RWPE2 (cell line): ENCODE data around the gene ANAPC15.

Source experiments
- ATAC-seq: fragments of 200-7000 bp; cut with Tn5 transposase; 3 replicates; pipeline ENCODE4 v1.9.1; 2021; ENCODE audit warnings: low read depth
- DNase-seq: peaks from one replicate; pipeline ENCODE4 v3.0.0-alpha.2; 2020; ENCODE audit warnings: low spot score
- H3K27ac ChIP-seq: fragments of 450-650 bp; 2 replicates; pipeline ENCODE4 v1.5.1; 2017; ENCODE audit warnings: mild to moderate bottlenecking; ENCODE audit not compliant: poor library complexity, severe bottlenecking
- H3K27me3 ChIP-seq: fragments of 250-450 bp; sonication (Bioruptor Pico); 2 replicates; pipeline ENCODE4 v1.5.1; 2021; ENCODE audit warnings: mild to moderate bottlenecking, moderate library complexity; ENCODE audit not compliant: insufficient read depth, poor library complexity, severe bottlenecking
- H3K36me3 ChIP-seq: fragments of 250-450 bp; sonication (Bioruptor Pico); 2 replicates; pipeline ENCODE4 v1.5.1; 2020; ENCODE audit warnings: low read depth, mild to moderate bottlenecking, moderate library complexity
- H3K4me1 ChIP-seq: fragments of 250-450 bp; sonication (Bioruptor Pico); 2 replicates; pipeline ENCODE4 v1.5.1; 2021; ENCODE audit warnings: mild to moderate bottlenecking, moderate library complexity; ENCODE audit not compliant: insufficient read depth, poor library complexity, severe bottlenecking
- H3K4me3 ChIP-seq: fragments of 250-450 bp; sonication (Bioruptor Pico); 2 replicates; pipeline ENCODE4 v1.5.1; 2021; ENCODE audit warnings: mild to moderate bottlenecking, moderate library complexity; ENCODE audit not compliant: severe bottlenecking
- H3K9me3 ChIP-seq: fragments of 250-450 bp; sonication (Bioruptor Pico); 2 replicates; pipeline ENCODE4 v1.5.1; 2021; ENCODE audit warnings: mild to moderate bottlenecking, moderate library complexity; ENCODE audit not compliant: severe bottlenecking
- TF ChIP-seq, protein P1 (sequence below): fragments of 450-650 bp; IDR thresholded peaks from one replicate; pipeline ENCODE4 v1.5.1; 2017; ENCODE audit warnings: mild to moderate bottlenecking, moderate library complexity; ENCODE audit not compliant: poor library complexity, severe bottlenecking

The ANAPC15 gene

DNA sequence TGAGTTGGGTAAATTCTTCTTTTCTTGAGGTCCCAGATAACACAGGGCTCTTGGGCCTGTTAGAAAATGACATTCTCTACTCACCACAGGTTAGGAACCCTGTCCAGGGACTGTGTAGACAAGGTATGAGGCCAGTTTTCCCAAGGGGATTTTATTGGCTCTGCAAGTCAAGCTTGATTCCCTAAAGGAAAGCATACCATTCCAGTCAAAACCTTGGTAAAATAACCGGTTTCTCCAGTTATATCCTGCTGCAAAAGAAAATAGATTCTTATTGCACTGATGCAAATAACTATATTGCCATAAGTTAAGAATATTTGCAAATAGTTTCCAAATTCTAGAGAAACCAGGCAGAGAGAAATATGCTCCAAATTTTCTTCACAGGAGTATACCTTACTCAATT is 13.5 kb upstream of the ANAPC15 start:
- Histone ChIP-seq H3K27me3 (no peaks in the 10 kb centered on the region), H3K4me3 (no peak overlapping the region), H3K27ac (no peak overlapping the region), H3K9me3 (no peaks in the 10 kb centered on the region), H3K4me1 (no peaks in the 10 kb centered on the region), H3K36me3 (no peaks in the 10 kb centered on the region; the same call in 1 of the 2 replicates)
- DNase-seq (no peak), ATAC-seq (no peak)
- TF ChIP-seq, protein P1, sequence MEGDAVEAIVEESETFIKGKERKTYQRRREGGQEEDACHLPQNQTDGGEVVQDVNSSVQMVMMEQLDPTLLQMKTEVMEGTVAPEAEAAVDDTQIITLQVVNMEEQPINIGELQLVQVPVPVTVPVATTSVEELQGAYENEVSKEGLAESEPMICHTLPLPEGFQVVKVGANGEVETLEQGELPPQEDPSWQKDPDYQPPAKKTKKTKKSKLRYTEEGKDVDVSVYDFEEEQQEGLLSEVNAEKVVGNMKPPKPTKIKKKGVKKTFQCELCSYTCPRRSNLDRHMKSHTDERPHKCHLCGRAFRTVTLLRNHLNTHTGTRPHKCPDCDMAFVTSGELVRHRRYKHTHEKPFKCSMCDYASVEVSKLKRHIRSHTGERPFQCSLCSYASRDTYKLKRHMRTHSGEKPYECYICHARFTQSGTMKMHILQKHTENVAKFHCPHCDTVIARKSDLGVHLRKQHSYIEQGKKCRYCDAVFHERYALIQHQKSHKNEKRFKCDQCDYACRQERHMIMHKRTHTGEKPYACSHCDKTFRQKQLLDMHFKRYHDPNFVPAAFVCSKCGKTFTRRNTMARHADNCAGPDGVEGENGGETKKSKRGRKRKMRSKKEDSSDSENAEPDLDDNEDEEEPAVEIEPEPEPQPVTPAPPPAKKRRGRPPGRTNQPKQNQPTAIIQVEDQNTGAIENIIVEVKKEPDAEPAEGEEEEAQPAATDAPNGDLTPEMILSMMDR = no peak

DNA sequence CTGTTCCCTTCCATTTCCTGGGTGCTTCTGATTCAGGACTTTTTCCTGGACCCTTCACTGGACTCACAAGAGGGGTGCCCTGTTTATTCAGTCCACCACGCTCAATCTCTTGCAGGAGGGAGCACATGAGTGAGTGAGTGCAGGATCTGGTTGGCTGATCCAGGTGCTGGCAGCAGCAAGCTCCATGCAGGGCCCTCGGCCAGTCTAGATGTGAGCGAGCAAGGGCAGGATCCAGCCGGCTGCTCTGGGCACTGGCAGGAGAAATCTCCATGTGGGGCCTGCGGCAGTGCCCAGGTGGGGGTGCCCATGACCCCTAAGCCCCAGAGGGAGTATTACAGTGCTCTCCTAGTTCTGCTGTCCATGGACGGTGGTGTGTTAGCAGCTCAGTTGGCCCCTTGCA is 11.6 kb upstream of the ANAPC15 start:
- Histone ChIP-seq H3K27me3 (no peaks in the 10 kb centered on the region), H3K36me3 (no peaks in the 10 kb centered on the region; the same call in 1 of the 2 replicates), H3K9me3 (no peaks in the 10 kb centered on the region), H3K4me1 (no peaks in the 10 kb centered on the region), H3K4me3 (no peak overlapping the region), H3K27ac (no peak overlapping the region)
- no peak for DNase-seq
- TF ChIP-seq, protein P1 = no peak
- no peak for ATAC-seq

DNA sequence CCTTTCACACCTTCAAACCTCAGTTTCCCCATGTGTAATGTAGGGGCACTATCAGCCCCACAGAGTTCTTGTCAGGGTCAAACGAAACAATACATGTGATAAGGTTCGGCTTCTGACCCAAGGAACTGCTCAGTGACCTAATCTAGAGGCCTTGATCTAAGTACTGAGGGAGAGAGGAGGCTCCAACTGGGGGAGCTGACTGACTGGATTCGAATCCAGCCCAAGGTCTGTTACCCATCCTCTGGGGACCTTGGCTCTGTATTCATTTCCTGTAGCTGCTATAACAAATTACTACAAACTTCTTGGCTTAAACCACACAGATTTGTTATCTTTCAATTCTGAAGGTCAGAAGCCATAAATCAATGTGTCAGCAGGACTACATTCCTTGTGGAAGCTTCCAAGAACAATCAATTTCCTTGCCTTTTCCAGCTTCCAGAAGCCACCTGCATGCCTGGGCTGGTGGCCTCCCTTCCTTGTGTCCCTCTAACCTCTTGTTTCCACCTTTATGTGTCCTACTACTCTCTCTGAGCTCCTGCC is 10.7 kb upstream of the ANAPC15 start:
- H3K4me1 ChIP-seq = no peaks in the 10 kb centered on the region
- no peaks in the 10 kb centered on the region; the same call in 1 of the 2 replicates for H3K36me3 ChIP-seq
- no peaks in the 10 kb centered on the region for H3K9me3 ChIP-seq
- H3K27ac ChIP-seq = no peak overlapping the region
- H3K4me3 ChIP-seq = no peak overlapping the region
- ATAC-seq (no peak), DNase-seq (no peak)
- TF ChIP-seq, protein P1 = no peak
- H3K27me3 ChIP-seq = no peaks in the 10 kb centered on the region

DNA sequence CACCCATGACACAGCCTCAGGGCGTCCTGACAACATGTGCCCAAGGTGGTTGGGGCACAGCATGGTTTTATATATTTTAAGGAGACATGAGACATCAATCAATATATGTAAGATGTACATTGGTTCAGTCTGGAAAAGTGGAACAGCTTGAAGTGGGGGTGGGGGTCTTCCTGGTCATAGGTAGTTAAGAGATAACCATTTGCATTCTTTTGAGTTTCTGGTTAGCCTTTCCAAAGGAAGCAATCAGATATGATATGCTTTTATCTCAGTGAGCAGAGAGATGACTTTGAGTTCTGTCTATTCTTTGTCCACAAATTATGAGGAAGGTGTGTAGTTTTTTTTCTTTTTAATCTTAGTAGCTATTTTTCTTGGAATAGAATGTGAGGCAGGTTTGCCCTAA is 10.1 kb upstream of the ANAPC15 start:
- Histone ChIP-seq H3K4me3 (no peak overlapping the region), H3K9me3 (no peaks in the 10 kb centered on the region), H3K27me3 (no peaks in the 10 kb centered on the region), H3K36me3 (no peaks in the 10 kb centered on the region; the same call in 1 of the 2 replicates), H3K4me1 (no peaks in the 10 kb centered on the region), H3K27ac (no peak overlapping the region)
- TF ChIP-seq, protein P1 = no peak
- ATAC-seq = no peak
- no peak for DNase-seq

DNA sequence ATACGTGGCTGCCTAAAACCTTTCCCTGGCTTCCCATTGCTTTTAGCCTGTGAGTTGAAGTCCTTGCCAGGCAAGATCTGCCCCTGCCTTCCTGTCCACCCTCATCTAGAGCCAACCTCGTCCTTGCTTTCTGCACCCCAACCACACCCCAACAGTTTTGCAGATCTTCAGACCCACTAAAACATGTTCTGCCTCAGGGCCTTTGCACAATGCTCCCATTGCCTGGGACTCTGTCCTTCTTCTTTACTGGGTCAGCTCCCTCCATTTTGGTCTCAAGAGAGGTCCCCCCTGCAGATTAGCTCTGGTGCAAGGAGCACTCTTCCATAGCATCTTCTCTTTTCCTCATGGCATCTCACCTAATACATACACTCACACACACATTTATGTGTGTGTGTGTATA is 8.4 kb upstream of the ANAPC15 start:
- no peaks in the 10 kb centered on the region for H3K4me1 ChIP-seq
- H3K4me3 ChIP-seq = no peak overlapping the region
- no peak overlapping the region for H3K27ac ChIP-seq
- no peaks in the 10 kb centered on the region for H3K27me3 ChIP-seq
- DNase-seq = no peak
- no peaks in the 10 kb centered on the region; the same call in 1 of the 2 replicates for H3K36me3 ChIP-seq
- TF ChIP-seq, protein P1 = no peak
- ATAC-seq = no peak
- no peaks in the 10 kb centered on the region for H3K9me3 ChIP-seq
